ENCODE data around the gene TST. TPM values are rescaled to one million over a fixed set of nuclear protein-coding genes. Genes with fewer than 3 reads are reported as not detected.

The TST gene
- total and polyA plus RNA-seq, 2 donors (not counting 3 experiments of a cell fraction or from before 2014, with no cell fraction given): 39.2 to 95.1 TPM

GRCh38 chr22:37000676-37001534, 18.3 kb downstream of the TST start:
- intact Hi-C loops (cut with micrococcal nuclease): no loop called here

More at GRCh38 chr22:37000676-37001534, 18.3 kb downstream of the TST start:
- ChIA-PET POLR2A (no interaction called here), CTCF (no interaction called here)
- Histone ChIP-seq H2AFZ (ENCODE audit: low read depth, low read length) (no peak overlapping the region), H3K27ac (ENCODE audit: insufficient read depth, low read depth, low read length) (no peak overlapping the region), H3K79me2 (ENCODE audit: control insufficient read depth, insufficient read depth, low read length) (no peaks in the 10 kb centered on the region), H3K9me1 (replicated peaks; ENCODE audit: control insufficient read depth, extremely low read depth, insufficient read depth, low read length) (no peaks in the 10 kb centered on the region), H3K4me3 (replicated peaks in 1 of 3; ENCODE audit: insufficient read depth in 1 of 3, low read depth in 1 of 3, low read length in 3 of 3) (no peak overlapping the region), H3K36me3 (ENCODE audit: control insufficient read depth in 2 of 2, extremely low read depth in 1 of 2, insufficient read depth in 2 of 2, low read length in 2 of 2) (no peaks in the 10 kb centered on the region), H4K20me1 (replicated peaks; ENCODE audit: control insufficient read depth, extremely low read depth, insufficient read depth, low read length) (no peaks in the 10 kb centered on the region), H3K9me3 (replicated peaks; ENCODE audit: control insufficient read depth, insufficient read depth, low read length) (no peaks in the 10 kb centered on the region), H3K27me3 (ENCODE audit: control insufficient read depth in 2 of 2, insufficient read depth in 2 of 2, low read length in 2 of 2) (peaks cover 9 to 22% of the 10 kb centered on the region in 2 experiments), H3K9ac (replicated peaks; ENCODE audit: extremely low read depth, insufficient read depth, low read length) (no peak overlapping the region), H3K4me2 (ENCODE audit: insufficient read depth, low read length) (no peak overlapping the region), H3K4me1 (ENCODE audit: control insufficient read depth, extremely low read depth, insufficient read depth, low read length) (no peaks in the 10 kb centered on the region)
- DNase-seq (ENCODE audit: low read depth, low spot score) (no peak), FAIRE-seq (no peak)
- BruUV-seq (replicated peaks): no TSS peak
- TF ChIP-seq FOS (IDR thresholded peaks at IDR 0.05; ENCODE audit: borderline replicate concordance, insufficient read depth, low read length) (no peak), POLR2AphosphoS5 (IDR thresholded peaks at IDR 0.05; ENCODE audit: insufficient read depth, low read depth, low read length) (no peak), MYC (IDR thresholded peaks at IDR 0.05; ENCODE audit: low read depth, low read length) (no peak), CTCF (IDR thresholded peaks at IDR 0.05; ENCODE audit: extremely low read depth in 1 of 2, insufficient read depth in 1 of 2, low read depth in 1 of 2, low read length in 2 of 2) (no peak), POLR2A (IDR thresholded peaks at IDR 0.05; ENCODE audit: low read depth, low read length) (no peak), EZH2 (IDR thresholded peaks at IDR 0.05; ENCODE audit: borderline replicate concordance, low read depth, low read length, severe bottlenecking) (no peak), JUN (IDR thresholded peaks at IDR 0.05; ENCODE audit: borderline replicate concordance, insufficient read depth, insufficient read length, low read depth) (no peak), MAX (IDR thresholded peaks at IDR 0.05; ENCODE audit: insufficient read depth, insufficient read length) (no peak), GATA2 (IDR thresholded peaks at IDR 0.05; ENCODE audit: insufficient read depth, insufficient read length, low read depth, low read length) (no peak)
- dilution Hi-C loops (cut with MboI; ENCODE audit: extremely low pct_ligation_motif_present, low sequenced_read_pairs): no loop called here
